Neural progenitor cell (in vitro differentiated cells): ENCODE data around the gene CSTA. TPM values are rescaled to one million over a fixed set of nuclear protein-coding genes. Genes with fewer than 3 reads are reported as not detected.

Source experiments
- DNase-seq: peaks from one replicate; pipeline ENCODE4 v3.0.0-alpha.2; 2016; ENCODE audit warnings: low spot score
- H2AFZ ChIP-seq: fragments of 200-600 bp; sonication (generic); replicated peaks from 2 replicates; pipeline ENCODE4 v1.6.1; 2016; ENCODE audit warnings: antibody characterized with exemption
- H3F3A ChIP-seq: fragments of 200-600 bp; sonication (generic); 2 replicates; pipeline ENCODE4 v1.6.1; 2016; ENCODE audit warnings: antibody characterized with exemption, low read depth
- H3K27ac ChIP-seq: fragments of 200-600 bp; sonication (generic); 2 replicates; pipeline ENCODE4 v1.5.1; 2016; ENCODE audit warnings: mild to moderate bottlenecking
- H3K27me3 ChIP-seq: fragments of 200-600 bp; sonication (generic); 2 replicates; pipeline ENCODE4 v1.6.1; 2016; ENCODE audit warnings: mild to moderate bottlenecking, moderate library complexity
- H3K36me3 ChIP-seq: fragments of 200-600 bp; sonication (generic); 2 replicates; pipeline ENCODE4 v1.5.1; 2016
- H3K4me1 ChIP-seq: fragments of 200-600 bp; sonication (generic); 2 replicates; pipeline ENCODE4 v1.6.1; 2016; ENCODE audit warnings: mixed run types
- H3K4me2 ChIP-seq: fragments of 200-600 bp; sonication (generic); 2 replicates; pipeline ENCODE4 v1.6.1; 2016
- H3K4me3 ChIP-seq: fragments of 200-600 bp; sonication (generic); 2 replicates; pipeline ENCODE4 v1.5.1; 2016
- H3K79me2 ChIP-seq: fragments of 200-600 bp; sonication (generic); 2 replicates; pipeline ENCODE4 v1.6.1; 2016; ENCODE audit warnings: low read depth
- H3K9ac ChIP-seq: fragments of 200-600 bp; sonication (generic); 2 replicates; pipeline ENCODE4 v1.6.1; 2016
- H3K9me3 ChIP-seq: fragments of 200-600 bp; sonication (generic); 2 replicates; pipeline ENCODE4 v1.5.1; 2016; ENCODE audit warnings: low read depth
- H4K20me1 ChIP-seq: fragments of 200-600 bp; sonication (generic); 2 replicates; pipeline ENCODE4 v1.6.1; 2016; ENCODE audit warnings: low read depth
- H3K27ac Mint-ChIP-seq: 3 replicates; pipeline ENCODE4 v1.8.0; 2021; ENCODE audit warnings: mixed read lengths
- H3K27me3 Mint-ChIP-seq: 2 replicates; pipeline ENCODE4 v1.8.0; 2022; ENCODE audit warnings: low read depth, mild to moderate bottlenecking, inconsistent platforms, moderate library complexity, mixed read lengths; ENCODE audit not compliant: insufficient read depth
- H3K36me3 Mint-ChIP-seq: 3 replicates; pipeline ENCODE4 v1.8.0; 2021; ENCODE audit warnings: mixed read lengths
- H3K4me1 Mint-ChIP-seq: 3 replicates; pipeline ENCODE4 v1.8.0; 2021; ENCODE audit warnings: mixed read lengths
- H3K4me3 Mint-ChIP-seq: 3 replicates; pipeline ENCODE4 v1.8.0; 2021; ENCODE audit warnings: mild to moderate bottlenecking, moderate library complexity, mixed read lengths
- H3K9me3 Mint-ChIP-seq: 3 replicates; pipeline ENCODE4 v1.8.0; 2020; ENCODE audit warnings: mixed read lengths
- CTCF ChIP-seq: fragments of 200-600 bp; sonication (generic); IDR thresholded peaks from 2 replicates; pipeline ENCODE4 v1.5.1; 2017; ENCODE audit warnings: antibody characterized with exemption, mild to moderate bottlenecking
- EZH2 ChIP-seq: fragments of 200-600 bp; sonication (generic); IDR thresholded peaks from 2 replicates; pipeline ENCODE4 v1.6.1; 2017; ENCODE audit warnings: antibody characterized with exemption, mild to moderate bottlenecking, moderate library complexity
- EZH2phosphoT487 ChIP-seq: fragments of 200-600 bp; sonication (generic); IDR thresholded peaks from 2 replicates; pipeline ENCODE4 v1.6.1; 2017; ENCODE audit warnings: antibody characterized with exemption
- total RNA-seq: library from RNA; depleted of rRNA; stranded (reverse); fragments of >200 nt; gene quantifications from 2 replicates; pipeline ENCODE4 v1.2.3, GENCODE V29; 2015; ENCODE audit warnings: low replicate concordance

The CSTA gene
- total RNA-seq, 1 donor from 2014 or later = not detected

GRCh38 chr3:122357828-122358702, 33.0 kb downstream of the CSTA start:
- Mint-ChIP-seq H3K9me3 (no peaks in the 10 kb centered on the region), H3K27ac (no peak overlapping the region), H3K36me3 (peaks cover 5% of the 10 kb centered on the region), H3K4me3 (no peak overlapping the region), H3K27me3 (no peaks in the 10 kb centered on the region), H3K4me1 (no peaks in the 10 kb centered on the region)
- no peak overlapping the region for H3K9ac ChIP-seq
- H2AFZ ChIP-seq = no peak overlapping the region
- no peaks in the 10 kb centered on the region for H4K20me1 ChIP-seq
- H3K9me3 ChIP-seq = no peaks in the 10 kb centered on the region
- no peak overlapping the region for H3K4me3 ChIP-seq
- H3K27ac ChIP-seq = no peak overlapping the region
- H3K4me2 ChIP-seq = no peak overlapping the region
- no peaks in the 10 kb centered on the region for H3K4me1 ChIP-seq
- no peak for DNase-seq
- no peaks in the 10 kb centered on the region for H3K79me2 ChIP-seq
- H3K27me3 ChIP-seq = no peaks in the 10 kb centered on the region
- TF ChIP-seq EZH2phosphoT487 (no peak), EZH2 (no peak), CTCF (no peak)
- peaks cover 5% of the 10 kb centered on the region for H3F3A ChIP-seq
- peaks cover 8% of the 10 kb centered on the region for H3K36me3 ChIP-seq

- TF ChIP-seq EZH2phosphoT487 (no peak), EZH2 (no peak), CTCF (no peak)
- Histone ChIP-seq H3K9ac (no peak overlapping the region), H2AFZ (no peak overlapping the region), H3K4me3 (no peak overlapping the region), H3K79me2 (no peaks in the 10 kb centered on the region), H3K4me1 (no peaks in the 10 kb centered on the region), H3K27ac (no peak overlapping the region), H3F3A (peaks cover 5% of the 10 kb centered on the region), H4K20me1 (no peaks in the 10 kb centered on the region), H3K36me3 (peaks cover 8% of the 10 kb centered on the region), H3K9me3 (no peaks in the 10 kb centered on the region), H3K4me2 (no peak overlapping the region), H3K27me3 (no peaks in the 10 kb centered on the region)
- Mint-ChIP-seq H3K9me3 (no peaks in the 10 kb centered on the region), H3K27ac (no peak overlapping the region), H3K27me3 (no peaks in the 10 kb centered on the region), H3K36me3 (peaks cover 5% of the 10 kb centered on the region), H3K4me1 (no peaks in the 10 kb centered on the region), H3K4me3 (no peak overlapping the region)
- DNase-seq = no peak
These were observed 33.6 kb downstream of the CSTA start for GRCh38 chr3:122358703-122359032.

DNA sequence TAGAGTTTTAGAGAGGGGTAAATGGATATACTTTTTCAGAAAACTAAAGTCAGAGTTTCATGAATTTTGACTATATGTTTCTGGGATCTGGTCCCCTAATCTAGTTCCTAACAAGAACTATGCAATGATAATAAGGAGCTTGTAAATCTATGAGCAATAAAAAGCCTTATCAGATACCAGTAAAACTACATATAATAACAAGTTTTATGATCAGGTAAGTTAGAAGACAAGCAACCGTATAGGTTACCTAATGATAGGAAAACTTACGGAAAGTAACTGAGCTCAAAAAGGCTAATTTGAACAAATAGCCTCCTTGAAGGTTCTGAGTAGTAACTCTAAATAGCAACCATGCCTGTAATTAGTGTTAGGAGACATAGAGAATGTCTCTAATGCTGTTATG, 37.0 kb downstream of the CSTA start:
- no peaks in the 10 kb centered on the region for H3K4me1 ChIP-seq
- H3K27me3 ChIP-seq = no peaks in the 10 kb centered on the region
- no peak overlapping the region for H3K4me3 ChIP-seq
- no peaks in the 10 kb centered on the region for H4K20me1 ChIP-seq
- no peak for DNase-seq
- no peaks in the 10 kb centered on the region for H3K27me3 Mint-ChIP-seq
- peaks cover 5% of the 10 kb centered on the region for H3F3A ChIP-seq
- H3K4me2 ChIP-seq = no peak overlapping the region
- no peaks in the 10 kb centered on the region for H3K9me3 ChIP-seq
- no peaks in the 10 kb centered on the region for H3K79me2 ChIP-seq
- H3K4me3 Mint-ChIP-seq = no peak overlapping the region
- H3K36me3 Mint-ChIP-seq = peaks cover 10% of the 10 kb centered on the region
- TF ChIP-seq EZH2 (no peak), CTCF (no peak), EZH2phosphoT487 (no peak)
- no peak overlapping the region for H3K27ac ChIP-seq
- H3K36me3 ChIP-seq = peaks cover 8% of the 10 kb centered on the region
- no peak overlapping the region for H2AFZ ChIP-seq
- no peak overlapping the region for H3K9ac ChIP-seq
- no peak overlapping the region for H3K27ac Mint-ChIP-seq
- H3K9me3 Mint-ChIP-seq = no peaks in the 10 kb centered on the region
- H3K4me1 Mint-ChIP-seq = no peaks in the 10 kb centered on the region
